ENCODE data around the gene TEX14.
"Not testable (repeated sequence)": the region's sequence is repeated elsewhere in the genome, so short reads cannot be mapped to it uniquely, and the experiment has no call there.

The TEX14 gene

DNA sequence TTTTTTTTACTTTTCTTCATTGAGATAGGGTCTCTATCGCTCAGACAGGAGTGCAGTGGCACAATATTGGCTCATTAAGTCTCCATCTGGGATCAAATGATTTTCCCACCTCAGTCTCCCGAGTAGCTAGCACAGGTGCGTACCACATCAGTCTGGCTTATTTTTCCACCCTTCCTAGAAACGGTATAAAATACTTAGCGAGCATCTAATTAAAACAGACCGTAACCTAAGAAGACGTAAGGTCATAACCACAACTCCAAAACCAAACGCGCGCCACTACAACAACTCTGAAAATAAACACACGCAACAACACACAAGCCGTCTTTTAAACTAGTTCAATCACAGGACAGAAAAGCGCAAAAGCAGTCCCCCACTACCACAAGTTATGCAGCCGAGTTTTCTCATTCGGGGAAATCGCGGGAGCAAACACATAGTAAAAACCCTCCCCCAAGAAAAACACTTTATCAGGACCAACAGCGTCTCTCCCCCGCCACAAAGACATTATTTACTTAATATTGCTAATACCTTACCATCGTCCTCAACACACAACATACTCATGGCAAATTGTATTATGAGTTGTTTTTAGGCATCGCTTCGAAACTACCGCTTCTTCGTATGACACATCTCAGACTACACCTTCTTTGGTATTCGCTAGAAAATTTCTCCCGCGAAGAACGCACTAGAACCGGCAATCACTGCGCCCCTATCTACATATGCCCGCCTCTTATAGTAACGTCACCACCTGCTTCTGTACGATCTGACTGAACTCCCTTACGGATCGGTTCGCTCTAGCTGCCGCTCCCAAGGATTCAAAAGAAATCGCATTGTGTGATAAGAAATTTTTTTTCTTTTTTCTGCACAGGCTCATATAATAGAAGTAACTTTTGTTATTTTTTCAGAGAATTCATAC, 32.8 kb downstream of the TEX14 start:
- H3K27me3 ChIP-seq (ENCODE audit: insufficient read depth, low read depth, severe bottlenecking) = no peaks in the 10 kb centered on the region
- TF ChIP-seq, protein P1, sequence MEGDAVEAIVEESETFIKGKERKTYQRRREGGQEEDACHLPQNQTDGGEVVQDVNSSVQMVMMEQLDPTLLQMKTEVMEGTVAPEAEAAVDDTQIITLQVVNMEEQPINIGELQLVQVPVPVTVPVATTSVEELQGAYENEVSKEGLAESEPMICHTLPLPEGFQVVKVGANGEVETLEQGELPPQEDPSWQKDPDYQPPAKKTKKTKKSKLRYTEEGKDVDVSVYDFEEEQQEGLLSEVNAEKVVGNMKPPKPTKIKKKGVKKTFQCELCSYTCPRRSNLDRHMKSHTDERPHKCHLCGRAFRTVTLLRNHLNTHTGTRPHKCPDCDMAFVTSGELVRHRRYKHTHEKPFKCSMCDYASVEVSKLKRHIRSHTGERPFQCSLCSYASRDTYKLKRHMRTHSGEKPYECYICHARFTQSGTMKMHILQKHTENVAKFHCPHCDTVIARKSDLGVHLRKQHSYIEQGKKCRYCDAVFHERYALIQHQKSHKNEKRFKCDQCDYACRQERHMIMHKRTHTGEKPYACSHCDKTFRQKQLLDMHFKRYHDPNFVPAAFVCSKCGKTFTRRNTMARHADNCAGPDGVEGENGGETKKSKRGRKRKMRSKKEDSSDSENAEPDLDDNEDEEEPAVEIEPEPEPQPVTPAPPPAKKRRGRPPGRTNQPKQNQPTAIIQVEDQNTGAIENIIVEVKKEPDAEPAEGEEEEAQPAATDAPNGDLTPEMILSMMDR (IDR thresholded peaks at IDR 0.05; ENCODE audit: low read depth, low read length) = no peak
- H3K4me3 ChIP-seq (ENCODE audit: low read depth, low read length) = peak overlapping the region; percentile 48
- peaks cover 2% of the 10 kb centered on the region for H3K9me3 ChIP-seq (ENCODE audit: severe bottlenecking)
- H3K27ac ChIP-seq = peak overlapping the region; percentile 99
- no peaks in the 10 kb centered on the region for H3K36me3 ChIP-seq
- peak; percentile 96 for DNase-seq

DNA sequence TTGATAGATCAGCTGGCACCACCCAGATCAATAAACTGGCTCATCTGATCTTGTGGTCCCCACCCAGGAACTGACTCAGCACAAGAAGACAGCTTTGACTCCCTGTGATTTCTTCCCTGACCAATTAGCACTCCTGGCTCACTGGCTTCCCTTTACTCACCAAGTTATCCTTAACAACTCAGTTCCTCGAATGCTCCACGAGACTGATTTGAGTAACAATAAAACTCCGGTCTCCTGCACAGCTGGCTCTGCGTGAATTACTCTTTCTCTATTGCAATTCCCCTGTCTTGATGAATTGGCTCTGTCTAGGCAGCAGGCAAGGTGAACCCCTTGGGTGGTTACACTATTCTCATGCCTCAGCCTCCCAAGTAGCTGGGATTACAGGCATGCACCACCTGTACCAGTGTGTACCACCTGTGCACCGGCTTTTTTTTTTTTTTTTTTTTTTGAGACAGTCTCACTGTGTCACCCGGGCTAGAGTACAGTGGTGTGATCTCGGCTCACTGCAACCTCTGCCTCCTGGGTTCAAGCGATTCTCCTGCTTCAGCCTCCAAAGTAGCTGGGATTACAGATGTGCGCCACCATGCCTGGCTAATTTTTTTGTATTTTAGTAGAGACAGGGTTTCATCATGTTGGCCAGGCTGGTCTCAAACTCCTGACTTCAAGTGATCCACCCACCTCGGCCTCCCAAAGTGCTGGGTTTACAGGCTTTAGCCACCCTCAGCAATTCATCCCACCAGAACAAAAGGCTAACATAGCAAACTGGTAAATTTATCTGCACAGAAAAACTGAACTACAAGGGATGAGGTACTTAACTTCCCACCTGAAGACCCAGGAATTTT, 33.7 kb downstream of the TEX14 start:
- peak overlapping the region; percentile 99 for H3K27ac ChIP-seq
- not testable (repeated sequence) for DNase-seq; H3K36me3 ChIP-seq; H3K27me3 ChIP-seq (ENCODE audit: insufficient read depth, low read depth, severe bottlenecking); H3K9me3 ChIP-seq (ENCODE audit: severe bottlenecking)
- peak overlapping the region; percentile 48 for H3K4me3 ChIP-seq (ENCODE audit: low read depth, low read length)

- Histone ChIP-seq H3K27ac (no peak overlapping the region), H3K4me3 (ENCODE audit: low read depth, low read length) (no peak overlapping the region), H3K36me3 (no peaks in the 10 kb centered on the region), H3K9me3 (ENCODE audit: severe bottlenecking) (no peaks in the 10 kb centered on the region), H3K27me3 (ENCODE audit: insufficient read depth, low read depth, severe bottlenecking) (no peaks in the 10 kb centered on the region)
- DNase-seq = no peak
- TF ChIP-seq, protein P1 (IDR thresholded peaks at IDR 0.05; ENCODE audit: low read depth, low read length) = no peak
Observed at GRCh38 chr17:58648236-58648635, 43.6 kb downstream of the TEX14 start.

GRCh38 chr17:58643147-58643546, 48.7 kb downstream of the TEX14 start:
- no peak for DNase-seq
- peak overlapping the region; percentile 63 for H3K27ac ChIP-seq
- TF ChIP-seq, protein P1 (IDR thresholded peaks at IDR 0.05; ENCODE audit: low read depth, low read length) = no peak
- H3K36me3 ChIP-seq = no peaks in the 10 kb centered on the region; the same call in 1 of the 2 replicates
- H3K9me3 ChIP-seq (ENCODE audit: severe bottlenecking) = no peaks in the 10 kb centered on the region
- H3K4me3 ChIP-seq (ENCODE audit: low read depth, low read length) = no peak overlapping the region
- H3K27me3 ChIP-seq (ENCODE audit: insufficient read depth, low read depth, severe bottlenecking) = no peaks in the 10 kb centered on the region

DNA sequence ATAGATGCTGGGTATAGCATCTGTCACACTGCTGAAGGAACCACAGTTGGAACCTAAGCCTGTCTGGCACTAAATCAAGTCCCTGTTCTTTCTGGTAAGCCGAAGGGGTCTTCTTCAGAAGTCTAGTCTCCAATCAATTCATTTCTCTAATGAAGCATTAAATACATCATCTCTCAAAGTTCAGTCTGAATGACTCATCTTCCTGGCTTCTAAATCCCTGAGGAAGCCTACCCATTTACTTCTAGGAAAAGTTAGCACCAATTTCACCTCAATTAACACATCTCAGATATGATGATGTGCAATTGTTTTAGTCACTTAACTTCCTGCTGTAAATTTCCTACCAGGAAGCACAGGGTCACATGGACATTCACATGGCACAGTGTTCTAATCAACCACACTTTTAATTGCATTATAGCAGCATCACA, 49.9 kb downstream of the TEX14 start:
- Histone ChIP-seq H3K36me3 (no peaks in the 10 kb centered on the region; the same call in 1 of the 2 replicates), H3K27me3 (ENCODE audit: insufficient read depth, low read depth, severe bottlenecking) (no peaks in the 10 kb centered on the region), H3K4me3 (ENCODE audit: low read depth, low read length) (no peak overlapping the region), H3K9me3 (ENCODE audit: severe bottlenecking) (no peaks in the 10 kb centered on the region), H3K27ac (peak overlapping the region; percentile 63)
- TF ChIP-seq, protein P1 (IDR thresholded peaks at IDR 0.05; ENCODE audit: low read depth, low read length) = no peak
- no peak for DNase-seq

DNA sequence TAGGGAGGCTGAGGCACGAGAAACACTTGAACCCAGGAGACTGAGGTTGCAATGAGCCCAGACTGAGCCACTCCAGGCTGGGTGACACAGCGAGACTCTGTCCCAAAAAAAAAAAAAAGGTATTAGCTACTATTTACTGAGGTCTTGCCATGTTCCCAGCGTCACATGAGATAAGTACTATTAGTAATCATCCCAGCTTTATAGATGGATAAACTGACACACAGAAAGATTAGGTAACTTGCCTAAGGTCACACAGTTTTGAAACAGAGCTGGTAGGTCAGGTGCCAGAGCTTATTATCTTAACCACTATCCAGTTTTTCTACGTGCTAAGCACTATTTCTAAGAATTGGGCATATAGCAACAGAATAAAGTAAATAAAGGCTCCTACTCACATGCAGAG, 51.6 kb downstream of the TEX14 start:
- Histone ChIP-seq H3K9me3 (ENCODE audit: severe bottlenecking) (no peaks in the 10 kb centered on the region), H3K27me3 (ENCODE audit: insufficient read depth, low read depth, severe bottlenecking) (no peaks in the 10 kb centered on the region), H3K36me3 (no peaks in the 10 kb centered on the region; the same call in 1 of the 2 replicates), H3K27ac (peak overlapping the region; percentile 49), H3K4me3 (ENCODE audit: low read depth, low read length) (no peak overlapping the region)
- no peak for DNase-seq
- TF ChIP-seq, protein P1 (IDR thresholded peaks at IDR 0.05; ENCODE audit: low read depth, low read length) = no peak
